Activated CD4-positive, alpha-beta memory T cell treated with anti-CD3 and anti-CD28 coated beads for 36 hours (primary cell): Measurements from ENCODE around the gene RRN3. TPM values are rescaled to one million over a fixed set of nuclear protein-coding genes. Genes with fewer than 3 reads are reported as not detected.
A peak's percentile ranks its signal among the peaks of the same experiment; 100 is the strongest.
"Not testable (repeated sequence)": the region's sequence is repeated elsewhere in the genome, so short reads cannot be mapped to it uniquely, and the experiment has no call there.

Source experiments
- CTCF ChIA-PET: fragments of 350-600 bp; sonication (Branson Sonifier 250); formaldehyde crosslinking; loops from one replicate; lab custom pipeline; 2021; ENCODE audit warnings: antibody characterized with exemption, inconsistent platforms; lab: Charles Lee
- POLR2A ChIA-PET: fragments of 350-600 bp; sonication (Branson Sonifier 250); formaldehyde crosslinking; loops from one replicate; lab custom pipeline; 2021; ENCODE audit warnings: antibody characterized with exemption; lab: Charles Lee
- DNase-seq: peaks from one replicate; pipeline ENCODE4 v3.0.0-alpha.2; 2020
- H3K27ac Mint-ChIP-seq: one replicate; pipeline ENCODE4 v1.8.0; 2021; ENCODE audit warnings: mixed read lengths
- H3K27me3 Mint-ChIP-seq: one replicate; pipeline ENCODE4 v1.8.0; 2021; ENCODE audit warnings: mixed read lengths
- H3K36me3 Mint-ChIP-seq: one replicate; pipeline ENCODE4 v1.8.0; 2021; ENCODE audit warnings: mixed read lengths
- H3K4me1 Mint-ChIP-seq: one replicate; pipeline ENCODE4 v1.8.0; 2021; ENCODE audit warnings: low read depth, mixed read lengths
- H3K4me3 Mint-ChIP-seq: one replicate; pipeline ENCODE4 v1.8.0; 2021; ENCODE audit warnings: mild to moderate bottlenecking, mixed read lengths
- H3K9me3 Mint-ChIP-seq: one replicate; pipeline ENCODE4 v1.8.0; 2021; ENCODE audit warnings: mixed read lengths
- intact Hi-C: fragments of 100-400 bp; cut with micrococcal nuclease; formaldehyde crosslinking; loops from one replicate; pipeline ENCODE4 v1.15.1; 2023
- total RNA-seq, 2 experiments: library from RNA; stranded (reverse); gene quantifications; one replicate each; pipeline ENCODE4 v1.2.3, GENCODE V29; 2021

Gene RRN3
- 10 to 100 TPM; 32.6 to 32.9 TPM for total RNA-seq

- peak within 1 kb of the TSS; percentile 96 for H3K27ac Mint-ChIP-seq
- DNase-seq: peak; percentile 93
- H3K9me3 Mint-ChIP-seq, H3K27me3 Mint-ChIP-seq, intact Hi-C loops: not testable (repeated sequence)
- CTCF ChIA-PET: interaction anchor here (1.5 kb wide), 1 partner anchor 125 kb away, joined by 4 read pairs; no protein-coding TSS in a partner anchor
- H3K4me3 Mint-ChIP-seq: peak within 1 kb of the TSS; percentile 97
- H3K36me3 Mint-ChIP-seq: peaks cover 16% of the 10 kb centered on the region
- H3K4me1 Mint-ChIP-seq: peaks cover 26% of the 10 kb centered on the region
- POLR2A ChIA-PET: interaction anchor here (0.6 to 1.1 kb wide), 2 partner anchors 37 to 542 kb away, joined by 3 to 6 read pairs; no protein-coding TSS in a partner anchor
Measured at GRCh38 chr16:15093955-15094827, at the start of gene RRN3. Gene RRN3, minus strand, starts transcription at chr16:15094272. Its CDS starts 39 bp downstream, at chr16:15094233.

- H3K4me1 Mint-ChIP-seq, CTCF ChIA-PET, H3K36me3 Mint-ChIP-seq, POLR2A ChIA-PET, H3K9me3 Mint-ChIP-seq, H3K27ac Mint-ChIP-seq, DNase-seq, H3K4me3 Mint-ChIP-seq, H3K27me3 Mint-ChIP-seq, intact Hi-C loops: not testable (repeated sequence)
Measured at GRCh38 chr16:15143601-15144091, 49.6 kb upstream of the RRN3 start.

- intact Hi-C loops, CTCF ChIA-PET, H3K27me3 Mint-ChIP-seq, H3K9me3 Mint-ChIP-seq, H3K36me3 Mint-ChIP-seq, POLR2A ChIA-PET, DNase-seq, H3K4me3 Mint-ChIP-seq, H3K4me1 Mint-ChIP-seq, H3K27ac Mint-ChIP-seq: not testable (repeated sequence)
Measured at GRCh38 chr16:15142891-15143600, 49.0 kb upstream of the RRN3 start.

- H3K4me3 Mint-ChIP-seq, CTCF ChIA-PET, H3K4me1 Mint-ChIP-seq, H3K27ac Mint-ChIP-seq, intact Hi-C loops, DNase-seq, H3K36me3 Mint-ChIP-seq, POLR2A ChIA-PET, H3K9me3 Mint-ChIP-seq, H3K27me3 Mint-ChIP-seq: not testable (repeated sequence)
Measured at GRCh38 chr16:15142107-15142890, 48.2 kb upstream of the RRN3 start.

- H3K27me3 Mint-ChIP-seq: no peaks in the 10 kb centered on the region
- DNase-seq: no peak
- ChIA-PET POLR2A (no interaction called here), CTCF (no interaction called here)
- intact Hi-C loops: no loop called here
- H3K9me3 Mint-ChIP-seq: no peaks in the 10 kb centered on the region
- H3K4me3 Mint-ChIP-seq: no peak overlapping the region
- H3K36me3 Mint-ChIP-seq: no peaks in the 10 kb centered on the region
- H3K4me1 Mint-ChIP-seq: no peaks in the 10 kb centered on the region
- no peak overlapping the region for H3K27ac Mint-ChIP-seq
Measured at GRCh38 chr16:15141586-15141985, 47.5 kb upstream of the RRN3 start.

- H3K9me3 Mint-ChIP-seq, H3K27ac Mint-ChIP-seq, H3K36me3 Mint-ChIP-seq, H3K27me3 Mint-ChIP-seq, POLR2A ChIA-PET, intact Hi-C loops, H3K4me1 Mint-ChIP-seq, CTCF ChIA-PET, H3K4me3 Mint-ChIP-seq, DNase-seq: not testable (repeated sequence)
Measured at GRCh38 chr16:15140444-15141365, 46.6 kb upstream of the RRN3 start.

- not testable (repeated sequence) for H3K4me3 Mint-ChIP-seq
Measured at GRCh38 chr16:15137514-15137913, 43.4 kb upstream of the RRN3 start.

GRCh38 chr16:15135483-15136360 is 41.6 kb upstream of the RRN3 start:
- H3K27me3 Mint-ChIP-seq, H3K4me3 Mint-ChIP-seq, H3K9me3 Mint-ChIP-seq, intact Hi-C loops, CTCF ChIA-PET, H3K27ac Mint-ChIP-seq, H3K36me3 Mint-ChIP-seq, POLR2A ChIA-PET, DNase-seq, H3K4me1 Mint-ChIP-seq: not testable (repeated sequence)

More at GRCh38 chr16:15137514-15137913, 43.4 kb upstream of the RRN3 start:
- POLR2A ChIA-PET, H3K36me3 Mint-ChIP-seq, CTCF ChIA-PET, H3K27me3 Mint-ChIP-seq, H3K27ac Mint-ChIP-seq, intact Hi-C loops, DNase-seq, H3K9me3 Mint-ChIP-seq, H3K4me1 Mint-ChIP-seq: not testable (repeated sequence)

GRCh38 chr16:15134752-15135482 is 40.8 kb upstream of the RRN3 start:
- POLR2A ChIA-PET, DNase-seq, H3K4me3 Mint-ChIP-seq, CTCF ChIA-PET, H3K4me1 Mint-ChIP-seq, H3K9me3 Mint-ChIP-seq, H3K27ac Mint-ChIP-seq, H3K36me3 Mint-ChIP-seq, H3K27me3 Mint-ChIP-seq, intact Hi-C loops: not testable (repeated sequence)

GRCh38 chr16:15133554-15133953 is 39.5 kb upstream of the RRN3 start:
- DNase-seq, CTCF ChIA-PET, H3K4me3 Mint-ChIP-seq, H3K27me3 Mint-ChIP-seq, H3K4me1 Mint-ChIP-seq, H3K27ac Mint-ChIP-seq, POLR2A ChIA-PET, H3K9me3 Mint-ChIP-seq, H3K36me3 Mint-ChIP-seq, intact Hi-C loops: not testable (repeated sequence)
